NCI-H524 (cell line): ENCODE data around the gene BAIAP2L1.

Experiments
- DNase-seq, 2 experiments: peaks; one replicate each; lab custom pipeline; 2025; lab: John Stamatoyannopoulos, UW

Gene BAIAP2L1

GRCh38 chr7:98278936-98279335 lies 122.0 kb downstream of the BAIAP2L1 start:
- DNase-seq = no peak

DNA sequence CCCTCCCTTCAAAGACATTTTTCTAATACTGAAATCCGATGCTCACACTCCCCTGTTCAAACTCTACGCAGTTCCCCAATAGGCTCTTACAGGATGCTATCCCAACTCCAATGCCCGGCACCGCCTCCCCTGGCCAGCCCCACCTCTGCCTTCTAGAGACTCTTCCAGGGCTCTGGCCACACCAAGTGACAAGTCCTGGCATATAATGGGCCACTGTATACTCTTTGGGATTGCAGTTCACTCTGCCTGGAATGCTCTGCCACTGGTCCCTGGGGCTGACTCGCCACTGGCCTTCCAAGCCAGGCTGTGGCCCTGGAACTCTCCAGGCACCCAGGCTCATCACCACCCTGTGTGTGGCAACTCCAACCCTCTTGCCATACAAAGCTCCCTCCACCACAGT lies 122.5 kb downstream of the BAIAP2L1 start:
- no peak for DNase-seq

GRCh38 chr7:98276241-98276761 lies 124.6 kb downstream of the BAIAP2L1 start:
- no peak for DNase-seq

GRCh38 chr7:98267303-98267702 lies 133.6 kb downstream of the BAIAP2L1 start:
- DNase-seq = no peak

DNA sequence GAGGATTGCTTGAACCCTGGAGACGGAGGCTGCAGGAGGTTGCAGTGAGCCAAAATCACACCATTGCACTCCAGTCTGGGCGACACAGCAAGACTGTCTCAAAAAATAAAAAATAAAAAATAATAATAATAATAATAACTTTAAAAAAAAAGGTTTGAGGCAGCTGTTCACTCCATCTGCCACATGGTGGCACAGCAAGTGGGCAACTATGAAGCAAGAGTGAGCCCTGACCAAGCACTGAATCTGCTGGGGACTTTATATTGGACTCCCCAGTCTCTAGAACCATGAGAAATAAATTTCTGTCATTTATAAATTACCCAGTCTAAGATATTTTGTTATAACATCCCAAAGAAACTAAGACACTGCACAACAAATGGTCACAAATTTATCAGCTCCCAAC lies 134.1 kb downstream of the BAIAP2L1 start:
- no peak for DNase-seq

- no peak for DNase-seq
These were observed 135.0 kb downstream of the BAIAP2L1 start for GRCh38 chr7:98265841-98266271.

DNA sequence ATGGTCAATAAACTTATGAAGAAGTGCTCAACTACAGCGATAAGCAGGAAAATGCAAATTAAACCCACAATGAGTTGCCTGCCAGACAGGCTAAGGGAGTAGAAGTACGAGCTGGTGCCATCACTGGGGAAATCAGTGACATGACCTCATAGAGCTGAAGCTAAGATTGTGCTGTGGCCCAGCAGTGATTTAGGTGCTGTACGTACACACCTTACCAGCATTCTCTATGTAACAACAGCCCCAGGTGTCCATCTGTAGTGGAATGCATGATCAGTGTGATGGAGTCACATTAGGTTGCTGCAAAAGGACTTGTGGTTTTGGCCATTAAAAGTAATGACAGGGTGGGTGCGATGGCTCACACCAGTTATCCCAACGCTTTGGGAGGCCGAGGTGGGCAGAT lies 143.2 kb downstream of the BAIAP2L1 start:
- no peak for DNase-seq

DNA sequence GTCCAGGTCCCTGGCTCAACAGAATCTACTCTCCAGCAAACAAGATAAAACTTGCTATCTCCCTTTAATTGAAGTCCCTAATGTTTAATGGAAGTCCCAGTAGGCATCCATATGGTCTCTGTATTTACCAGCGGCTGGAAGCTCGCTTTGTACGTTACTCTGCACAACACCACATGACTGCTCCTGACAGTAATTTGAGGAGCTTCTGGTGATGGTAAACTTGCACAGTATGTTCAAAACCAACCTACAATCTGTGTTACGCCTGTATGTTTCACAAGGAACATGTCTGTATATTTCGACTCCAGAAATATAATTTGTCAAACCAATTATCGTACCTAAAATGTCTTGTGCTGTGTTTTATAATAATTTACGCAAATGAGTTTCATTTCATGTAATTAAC lies 144.5 kb downstream of the BAIAP2L1 start:
- DNase-seq = no peak

DNA sequence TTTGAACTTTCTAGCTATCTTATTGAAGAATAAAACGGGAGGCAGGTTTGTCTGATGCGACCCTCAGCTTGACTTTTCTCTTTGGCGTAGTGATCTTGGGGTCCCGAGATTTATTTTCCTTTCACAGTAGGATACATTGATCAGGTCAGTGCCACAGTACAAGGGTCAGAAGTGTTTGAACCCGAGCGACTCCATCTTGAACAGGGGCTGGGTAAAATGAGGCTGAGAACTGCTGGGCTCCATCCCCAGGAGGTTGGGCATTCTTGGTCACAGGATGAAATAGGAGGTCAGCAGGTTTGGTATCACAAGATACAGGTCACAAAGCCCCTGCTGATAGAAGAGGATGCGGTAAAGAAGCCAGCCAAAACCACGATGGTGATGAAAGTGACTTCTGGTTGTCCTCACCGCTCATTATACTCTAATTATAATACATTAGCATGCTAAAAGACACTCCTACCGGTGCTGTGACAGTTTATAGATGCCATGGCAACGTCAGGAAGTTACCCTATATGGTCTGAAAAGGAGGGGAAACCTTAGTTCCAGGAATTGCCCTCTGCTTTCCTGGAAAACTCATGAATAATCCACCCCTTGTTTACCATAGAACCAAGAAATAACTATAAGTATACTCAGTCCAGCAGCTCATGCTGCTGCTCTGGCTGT lies 145.8 kb downstream of the BAIAP2L1 start:
- no peak for DNase-seq

- no peak for DNase-seq
These were observed 146.4 kb downstream of the BAIAP2L1 start for GRCh38 chr7:98254516-98254915.

DNA sequence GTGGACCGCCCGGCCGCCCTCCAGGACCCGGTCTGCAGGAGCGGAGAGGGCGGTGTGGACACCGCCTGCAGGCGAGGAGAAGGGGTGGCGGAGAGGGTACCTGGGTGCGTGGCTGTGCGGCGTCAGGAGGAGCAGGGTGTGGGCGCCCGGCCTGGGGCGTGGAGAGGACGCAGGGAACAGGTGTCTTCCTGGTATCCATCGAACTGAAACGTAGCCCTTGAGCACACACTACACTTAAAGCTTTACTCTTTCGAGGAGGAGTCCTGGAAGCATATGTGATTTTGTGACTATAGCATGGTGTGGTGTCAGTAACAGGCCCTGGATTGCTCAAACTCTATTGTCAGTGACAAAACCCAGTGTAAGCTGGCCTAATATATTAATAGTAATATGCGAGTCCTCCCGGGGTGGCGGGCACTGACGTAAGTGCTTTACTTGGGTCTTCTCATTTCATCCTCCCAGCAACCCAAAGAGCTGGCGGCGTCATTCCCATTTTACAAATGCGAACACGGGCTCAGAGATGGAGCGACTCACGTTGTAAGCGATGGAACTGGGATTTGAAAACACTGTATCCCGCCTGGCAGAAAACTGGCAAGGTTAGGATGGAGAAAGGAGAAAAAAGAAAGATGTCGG lies 148.3 kb downstream of the BAIAP2L1 start:
- DNase-seq = peak; percentile 30 to 32

DNA sequence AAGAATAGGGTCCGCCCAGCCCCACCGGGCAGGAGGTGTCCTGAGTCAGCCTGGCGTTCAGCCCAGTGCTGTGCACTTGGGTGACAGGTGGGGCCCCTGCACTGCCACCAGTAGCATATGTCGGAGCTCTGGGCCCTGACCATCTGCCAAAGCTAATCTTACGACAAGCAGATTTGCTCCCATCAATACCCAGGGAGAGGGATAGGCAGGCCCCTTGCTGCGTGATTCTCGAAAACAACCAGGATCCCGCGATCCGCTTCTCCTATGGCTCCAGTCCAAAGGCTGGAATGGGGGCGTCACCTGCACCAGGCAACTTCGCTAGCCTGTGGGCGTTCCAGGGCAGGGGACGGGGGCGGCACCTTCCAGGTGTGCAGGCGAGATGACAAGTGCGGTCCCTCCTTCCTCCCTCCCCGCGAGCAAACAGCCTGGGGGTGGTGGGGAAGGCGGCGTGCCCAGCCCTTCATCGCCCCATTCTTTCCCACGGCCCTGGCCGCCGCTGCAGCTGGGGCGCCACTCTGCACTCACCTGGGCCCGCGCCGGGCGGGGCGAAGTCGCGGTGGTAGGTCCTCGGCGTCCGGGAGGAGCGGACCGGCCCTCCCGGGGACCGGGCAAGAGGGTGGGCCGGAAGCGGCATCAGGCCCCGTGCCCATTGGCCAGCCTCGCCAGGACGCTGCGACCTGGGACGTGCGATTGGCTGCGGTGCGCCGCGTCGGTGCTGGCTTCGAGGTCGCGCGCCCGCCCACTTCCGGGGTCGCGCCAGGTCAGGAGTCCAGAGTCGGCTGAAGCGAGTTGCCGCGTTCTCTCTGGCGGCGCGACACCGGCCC lies 149.1 kb downstream of the BAIAP2L1 start, which contains the start of gene TECPR1:
Gene TECPR1 (minus strand): TSS at position 632 of the 824 bp plus-strand sequence. CDS start 6,086 bp downstream, outside the sequence.
- peak; percentile 91 to 96 for DNase-seq

GRCh38 chr7:98251231-98251600 lies 149.7 kb downstream of the BAIAP2L1 start:
- no peak for DNase-seq

DNA sequence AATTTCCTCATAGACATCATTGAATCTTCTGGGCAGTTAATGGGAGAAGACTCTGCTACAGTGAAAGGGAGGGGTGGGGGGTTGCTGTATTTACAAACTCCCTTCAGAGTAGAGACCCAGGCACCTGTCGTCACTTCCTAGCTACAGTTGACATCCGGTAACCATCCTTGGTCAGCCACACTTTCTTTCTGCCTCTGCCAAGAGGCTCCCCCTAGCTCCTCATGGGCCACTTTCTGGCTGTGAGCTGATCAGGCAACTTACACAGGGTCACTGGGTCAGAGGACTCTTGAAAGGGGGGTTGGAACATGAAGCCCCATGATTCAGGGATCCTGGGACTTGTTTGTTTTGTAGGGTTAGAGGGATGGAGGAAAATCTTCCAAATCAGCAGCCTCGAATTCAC lies 150.1 kb downstream of the BAIAP2L1 start:
- no peak for DNase-seq

GRCh38 chr7:98249106-98249505 lies 151.8 kb downstream of the BAIAP2L1 start:
- no peak for DNase-seq

DNA sequence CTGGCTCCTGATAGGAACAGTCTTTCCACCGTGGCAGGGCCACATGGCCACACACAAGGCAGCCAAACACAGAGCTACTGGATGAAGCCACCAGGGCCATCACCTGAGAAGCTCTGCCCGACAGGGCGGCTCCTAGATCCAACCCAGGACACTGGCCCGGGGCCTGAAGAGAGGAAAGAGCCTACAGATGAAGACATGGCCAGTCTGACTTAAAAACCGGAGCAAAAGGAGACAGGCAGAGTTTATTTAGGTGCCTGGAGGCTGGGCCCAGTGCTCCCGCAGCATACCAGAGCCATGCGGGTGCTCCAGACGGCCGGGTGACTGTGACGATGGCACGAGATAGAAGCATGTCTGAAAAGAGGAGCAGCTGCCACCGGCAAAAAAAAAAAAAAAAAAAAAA lies 152.7 kb downstream of the BAIAP2L1 start:
- DNase-seq = no peak

- DNase-seq = no peak
These were observed 156.0 kb downstream of the BAIAP2L1 start for GRCh38 chr7:98244871-98245270.

DNA sequence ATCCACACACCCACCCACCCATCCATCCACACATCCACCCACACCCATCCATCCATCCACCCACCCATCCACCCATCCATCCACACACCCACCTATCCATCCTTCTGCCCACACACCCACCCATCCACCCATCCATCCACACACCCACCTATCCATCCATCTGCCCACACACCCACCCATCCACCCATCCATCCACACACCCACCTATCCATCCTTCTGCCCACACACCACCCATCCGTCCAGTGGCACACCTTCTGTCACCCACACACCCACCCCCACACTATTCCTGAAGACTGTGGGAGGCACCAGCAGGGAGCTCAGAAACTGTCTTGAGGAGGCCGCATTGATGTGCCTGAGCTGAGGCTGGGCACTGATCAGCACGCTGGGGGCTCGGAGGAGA lies 158.0 kb downstream of the BAIAP2L1 start:
- no peak for DNase-seq

GRCh38 chr7:98242342-98242741 lies 158.5 kb downstream of the BAIAP2L1 start:
- DNase-seq = no peak

- DNase-seq = no peak
These were observed 159.1 kb downstream of the BAIAP2L1 start for GRCh38 chr7:98241674-98242241.
